ENCODE measurements around the gene TRIP13.

Gene TRIP13

DNA sequence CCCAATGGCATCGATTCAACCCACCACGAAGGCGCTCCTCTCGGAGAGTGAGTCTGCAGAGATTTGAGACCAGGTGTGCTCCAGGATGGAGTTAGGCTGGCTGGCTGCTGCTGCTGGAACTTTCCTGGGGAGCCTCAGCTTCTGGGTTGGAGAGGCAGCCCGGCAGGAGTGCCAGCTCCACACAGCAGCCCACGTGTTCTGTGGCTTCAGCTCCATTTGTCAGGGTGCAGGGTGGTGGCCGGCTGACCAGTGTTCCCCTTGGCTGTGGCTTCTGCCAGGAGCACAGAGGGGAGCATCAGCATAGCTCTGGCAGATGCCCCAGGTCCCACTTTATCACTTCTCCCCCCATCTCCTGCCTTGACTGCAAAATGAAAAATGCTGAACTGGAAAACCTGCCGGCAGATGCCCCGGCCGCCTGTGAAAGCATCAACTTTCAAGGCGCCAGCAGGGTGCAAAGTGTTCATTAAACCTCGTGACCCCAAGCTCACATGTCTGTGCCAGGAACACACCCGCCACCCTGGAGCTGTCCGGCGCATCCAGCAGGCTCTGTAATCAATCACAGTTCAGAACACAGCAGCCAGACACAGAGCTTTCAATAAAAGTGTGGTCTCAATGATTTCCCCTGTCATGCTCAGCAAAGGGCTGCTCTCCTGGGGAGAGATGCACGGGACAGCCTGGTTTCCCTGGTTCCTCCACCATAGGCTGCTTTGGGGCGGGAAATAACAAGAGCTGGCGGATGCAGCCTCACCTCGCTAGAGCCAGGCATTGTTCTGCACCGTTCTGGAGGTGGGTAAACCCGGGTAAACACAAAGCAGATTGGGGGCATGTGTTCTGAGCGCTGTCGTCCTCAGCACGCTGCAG lies 53.2 kb downstream of the TRIP13 start:
- Histone ChIP-seq H3K4me3 (ENCODE audit: low read depth in 1 of 2, low read length in 2 of 2) (no peak overlapping the region), H3K36me3 (ENCODE audit: control insufficient read depth in 1 of 2, insufficient read depth in 2 of 2, low read length in 2 of 2) (no peaks in the 10 kb centered on the region), H3K9me3 (ENCODE audit: control insufficient read depth in 1 of 2, low read length in 2 of 2) (no peaks in the 10 kb centered on the region), H3K27ac (ENCODE audit: low read length) (no peak overlapping the region), H3K27me3 (ENCODE audit: low read depth, low read length) (no peaks in the 10 kb centered on the region), H3K4me1 (ENCODE audit: control insufficient read depth in 1 of 2, insufficient read depth in 2 of 2, low read length in 2 of 2) (peaks cover 0 to 20% of the 10 kb centered on the region in 2 donors)

- no peaks in the 10 kb centered on the region for H3K36me3 ChIP-seq (ENCODE audit: control insufficient read depth in 1 of 2, insufficient read depth in 2 of 2, low read length in 2 of 2)
- peaks cover 0 to 20% of the 10 kb centered on the region in 2 donors for H3K4me1 ChIP-seq (ENCODE audit: control insufficient read depth in 1 of 2, insufficient read depth in 2 of 2, low read length in 2 of 2)
- H3K27me3 ChIP-seq (ENCODE audit: low read depth, low read length), result no peaks in the 10 kb centered on the region
- no peak overlapping the region for H3K27ac ChIP-seq (ENCODE audit: low read length)
- no peak overlapping the region for H3K4me3 ChIP-seq (ENCODE audit: low read depth in 1 of 2, low read length in 2 of 2)
- no peaks in the 10 kb centered on the region for H3K9me3 ChIP-seq (ENCODE audit: control insufficient read depth in 1 of 2, low read length in 2 of 2)
Measured at GRCh38 chr5:946720-947625, 54.3 kb downstream of the TRIP13 start.

DNA sequence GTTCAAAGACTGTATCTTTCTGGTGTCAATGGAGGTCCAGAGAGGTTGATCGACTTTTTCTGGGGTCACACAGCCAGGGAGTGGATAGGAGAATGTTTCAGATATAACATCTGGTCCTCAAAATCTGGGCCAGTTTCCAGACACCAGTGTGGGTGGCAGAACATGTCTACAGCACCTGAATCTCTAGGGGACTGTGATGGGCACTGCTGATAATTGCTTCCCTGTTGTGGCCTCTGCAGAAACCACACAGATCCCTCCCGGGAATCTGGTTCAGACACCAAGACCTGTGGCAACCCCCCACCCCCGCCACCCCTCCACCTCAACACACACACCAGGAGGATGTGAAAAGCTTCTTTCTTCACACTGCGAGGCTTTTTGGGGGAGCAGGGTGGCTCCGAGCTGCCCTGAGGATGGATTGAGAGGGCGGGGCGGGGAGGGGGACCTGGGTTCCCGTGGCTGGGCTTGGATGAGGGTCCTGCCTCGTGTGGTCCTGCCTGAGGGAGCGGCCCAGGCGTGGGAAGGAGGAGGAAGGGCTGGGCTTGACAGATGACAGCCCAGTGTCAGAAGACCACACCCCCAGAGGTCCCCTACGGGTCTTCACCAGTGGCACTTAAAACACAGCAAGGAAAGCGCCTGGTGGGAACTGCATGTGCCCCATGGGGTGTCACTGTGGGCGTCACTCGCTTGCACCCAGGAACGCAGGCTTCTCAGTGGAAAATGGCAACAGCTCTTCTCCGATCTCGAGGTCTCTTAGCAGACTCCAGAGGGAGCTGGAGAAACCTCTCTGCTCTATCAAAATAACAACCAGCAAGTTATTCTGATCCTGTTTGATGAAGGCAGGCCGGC lies 55.2 kb downstream of the TRIP13 start:
- Histone ChIP-seq H3K27ac (ENCODE audit: low read length) (no peak overlapping the region), H3K4me3 (ENCODE audit: low read depth in 1 of 2, low read length in 2 of 2) (no peak overlapping the region), H3K4me1 (ENCODE audit: control insufficient read depth in 1 of 2, insufficient read depth in 2 of 2, low read length in 2 of 2) (peaks cover 0 to 20% of the 10 kb centered on the region in 2 donors), H3K9me3 (ENCODE audit: control insufficient read depth in 1 of 2, low read length in 2 of 2) (no peaks in the 10 kb centered on the region), H3K36me3 (ENCODE audit: control insufficient read depth in 1 of 2, insufficient read depth in 2 of 2, low read length in 2 of 2) (no peaks in the 10 kb centered on the region), H3K27me3 (ENCODE audit: low read depth, low read length) (no peaks in the 10 kb centered on the region)

DNA sequence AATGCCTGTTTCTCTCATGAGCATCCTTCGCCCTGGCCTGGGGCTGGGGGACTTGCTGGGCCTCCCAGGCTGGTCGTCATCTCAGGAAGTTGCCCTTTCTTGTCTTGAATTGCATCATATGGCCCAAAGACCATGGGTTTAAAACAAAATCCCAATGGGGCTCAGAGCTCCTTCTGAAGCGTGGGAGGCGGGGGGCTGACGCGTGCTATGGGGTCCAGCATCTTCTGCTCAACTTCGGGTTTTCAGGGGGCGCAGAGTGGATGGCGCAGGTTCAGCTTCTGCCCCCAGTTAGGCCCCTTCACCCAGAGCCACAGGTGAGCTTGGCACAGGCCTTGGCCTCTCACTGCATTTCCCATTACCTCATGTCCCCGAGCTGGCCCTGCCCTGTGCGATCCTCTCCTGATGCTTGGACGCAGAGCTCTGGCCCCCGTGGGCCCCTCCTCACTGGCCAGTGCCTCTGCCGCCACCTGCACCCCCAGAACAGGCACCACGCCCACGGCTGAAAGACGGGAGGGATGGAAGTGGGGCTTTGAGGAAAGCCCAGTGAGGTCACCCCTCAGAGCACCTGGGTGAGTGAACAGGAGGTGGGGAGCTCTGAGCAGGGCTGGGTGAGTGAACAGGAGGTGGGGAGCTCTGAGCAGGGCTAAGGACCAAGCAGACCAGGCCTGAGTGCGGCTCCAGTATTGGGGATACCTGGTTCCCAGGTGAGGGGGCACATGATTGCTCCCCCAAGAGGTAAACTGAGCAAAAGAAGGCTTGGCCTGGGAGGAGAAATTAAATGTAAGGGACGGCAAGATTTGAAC lies 56.0 kb downstream of the TRIP13 start:
- no peaks in the 10 kb centered on the region for H3K9me3 ChIP-seq (ENCODE audit: control insufficient read depth in 1 of 2, low read length in 2 of 2)
- H3K36me3 ChIP-seq (ENCODE audit: control insufficient read depth in 1 of 2, insufficient read depth in 2 of 2, low read length in 2 of 2), result no peaks in the 10 kb centered on the region
- H3K27ac ChIP-seq (ENCODE audit: low read length), result no peak overlapping the region
- H3K4me3 ChIP-seq (ENCODE audit: low read depth in 1 of 2, low read length in 2 of 2), result no peak overlapping the region
- no peaks in the 10 kb centered on the region for H3K27me3 ChIP-seq (ENCODE audit: low read depth, low read length)
- peaks cover 0 to 20% of the 10 kb centered on the region in 2 donors for H3K4me1 ChIP-seq (ENCODE audit: control insufficient read depth in 1 of 2, insufficient read depth in 2 of 2, low read length in 2 of 2)

DNA sequence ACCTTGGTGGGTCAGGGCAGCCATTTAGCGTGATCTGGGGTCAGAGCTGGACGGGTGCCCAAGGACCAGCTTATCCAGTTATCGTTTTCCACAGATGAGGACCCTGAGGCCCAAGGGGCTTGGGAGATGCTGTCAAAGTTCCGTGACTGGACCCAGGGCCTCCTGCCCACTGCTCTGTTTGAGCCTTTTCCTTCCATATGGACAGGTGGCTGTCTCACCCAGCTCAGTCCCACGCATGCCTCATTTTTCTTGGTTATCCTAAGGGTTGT lies 56.5 kb downstream of the TRIP13 start:
- no peaks in the 10 kb centered on the region for H3K27me3 ChIP-seq (ENCODE audit: low read depth, low read length)
- peaks cover 0 to 20% of the 10 kb centered on the region in 2 donors for H3K4me1 ChIP-seq (ENCODE audit: control insufficient read depth in 1 of 2, insufficient read depth in 2 of 2, low read length in 2 of 2)
- no peak overlapping the region for H3K27ac ChIP-seq (ENCODE audit: low read length)
- no peaks in the 10 kb centered on the region for H3K9me3 ChIP-seq (ENCODE audit: control insufficient read depth in 1 of 2, low read length in 2 of 2)
- H3K4me3 ChIP-seq (ENCODE audit: low read depth in 1 of 2, low read length in 2 of 2), result no peak overlapping the region
- no peaks in the 10 kb centered on the region for H3K36me3 ChIP-seq (ENCODE audit: control insufficient read depth in 1 of 2, insufficient read depth in 2 of 2, low read length in 2 of 2)

DNA sequence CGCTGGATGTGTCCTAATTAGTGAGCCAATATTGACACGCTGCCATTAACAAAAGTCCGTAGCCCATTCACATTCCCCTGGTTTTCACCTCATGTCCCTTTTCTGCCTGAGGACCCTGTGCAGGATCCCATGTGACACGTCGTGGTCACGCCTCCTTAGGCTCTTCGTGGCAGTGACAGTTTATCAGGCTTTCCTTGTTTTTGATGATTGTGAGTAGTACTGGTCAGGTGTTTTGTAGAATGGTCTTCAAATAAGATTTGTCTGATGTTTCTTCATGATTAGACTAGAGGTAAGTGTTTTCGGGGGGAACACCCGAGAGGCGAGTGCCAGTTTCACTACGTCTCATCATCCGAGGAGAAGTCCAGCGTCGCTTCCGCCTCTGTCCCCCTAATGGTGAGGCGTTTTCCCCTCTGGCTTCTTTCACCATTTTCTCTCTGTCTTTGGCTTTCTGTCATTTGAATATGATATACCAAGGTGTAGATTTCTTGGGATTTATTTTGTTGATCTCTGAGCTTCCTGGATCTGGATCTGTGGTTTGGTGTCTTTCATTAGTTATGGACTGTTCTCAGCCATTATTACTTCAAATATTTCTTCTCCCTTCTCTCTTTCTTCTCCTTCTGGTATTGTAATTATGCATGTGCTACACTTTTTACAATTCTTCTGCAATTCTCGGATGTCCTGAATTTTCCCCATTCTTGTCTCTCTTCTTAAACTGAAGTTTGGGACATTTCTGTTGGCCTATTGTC lies 57.3 kb downstream of the TRIP13 start:
- H3K36me3 ChIP-seq (ENCODE audit: control insufficient read depth in 1 of 2, insufficient read depth in 2 of 2, low read length in 2 of 2), result no peaks in the 10 kb centered on the region
- H3K4me1 ChIP-seq (ENCODE audit: control insufficient read depth in 1 of 2, insufficient read depth in 2 of 2, low read length in 2 of 2), result peaks cover 0 to 20% of the 10 kb centered on the region in 2 donors
- no peak overlapping the region for H3K27ac ChIP-seq (ENCODE audit: low read length)
- H3K27me3 ChIP-seq (ENCODE audit: low read depth, low read length), result no peaks in the 10 kb centered on the region
- no peaks in the 10 kb centered on the region for H3K9me3 ChIP-seq (ENCODE audit: control insufficient read depth in 1 of 2, low read length in 2 of 2)
- H3K4me3 ChIP-seq (ENCODE audit: low read depth in 1 of 2, low read length in 2 of 2), result no peak overlapping the region

GRCh38 chr5:951940-952596 lies 59.4 kb downstream of the TRIP13 start:
- Histone ChIP-seq H3K4me3 (ENCODE audit: low read depth in 1 of 2, low read length in 2 of 2) (no peak overlapping the region), H3K27ac (ENCODE audit: low read length) (no peak overlapping the region), H3K27me3 (ENCODE audit: low read depth, low read length) (no peaks in the 10 kb centered on the region), H3K36me3 (ENCODE audit: control insufficient read depth in 1 of 2, insufficient read depth in 2 of 2, low read length in 2 of 2) (no peaks in the 10 kb centered on the region), H3K9me3 (ENCODE audit: control insufficient read depth in 1 of 2, low read length in 2 of 2) (no peaks in the 10 kb centered on the region), H3K4me1 (ENCODE audit: control insufficient read depth in 1 of 2, insufficient read depth in 2 of 2, low read length in 2 of 2) (peaks cover 0 to 19% of the 10 kb centered on the region in 2 donors)

- Histone ChIP-seq H3K4me3 (ENCODE audit: low read depth in 1 of 2, low read length in 2 of 2) (no peak overlapping the region), H3K9me3 (ENCODE audit: control insufficient read depth in 1 of 2, low read length in 2 of 2) (no peaks in the 10 kb centered on the region), H3K36me3 (ENCODE audit: control insufficient read depth in 1 of 2, insufficient read depth in 2 of 2, low read length in 2 of 2) (no peaks in the 10 kb centered on the region), H3K27ac (ENCODE audit: low read length) (no peak overlapping the region), H3K4me1 (ENCODE audit: control insufficient read depth in 1 of 2, insufficient read depth in 2 of 2, low read length in 2 of 2) (peaks cover 0 to 22% of the 10 kb centered on the region in 2 donors), H3K27me3 (ENCODE audit: low read depth, low read length) (no peaks in the 10 kb centered on the region)
Measured at GRCh38 chr5:952597-953271, 60.0 kb downstream of the TRIP13 start.

DNA sequence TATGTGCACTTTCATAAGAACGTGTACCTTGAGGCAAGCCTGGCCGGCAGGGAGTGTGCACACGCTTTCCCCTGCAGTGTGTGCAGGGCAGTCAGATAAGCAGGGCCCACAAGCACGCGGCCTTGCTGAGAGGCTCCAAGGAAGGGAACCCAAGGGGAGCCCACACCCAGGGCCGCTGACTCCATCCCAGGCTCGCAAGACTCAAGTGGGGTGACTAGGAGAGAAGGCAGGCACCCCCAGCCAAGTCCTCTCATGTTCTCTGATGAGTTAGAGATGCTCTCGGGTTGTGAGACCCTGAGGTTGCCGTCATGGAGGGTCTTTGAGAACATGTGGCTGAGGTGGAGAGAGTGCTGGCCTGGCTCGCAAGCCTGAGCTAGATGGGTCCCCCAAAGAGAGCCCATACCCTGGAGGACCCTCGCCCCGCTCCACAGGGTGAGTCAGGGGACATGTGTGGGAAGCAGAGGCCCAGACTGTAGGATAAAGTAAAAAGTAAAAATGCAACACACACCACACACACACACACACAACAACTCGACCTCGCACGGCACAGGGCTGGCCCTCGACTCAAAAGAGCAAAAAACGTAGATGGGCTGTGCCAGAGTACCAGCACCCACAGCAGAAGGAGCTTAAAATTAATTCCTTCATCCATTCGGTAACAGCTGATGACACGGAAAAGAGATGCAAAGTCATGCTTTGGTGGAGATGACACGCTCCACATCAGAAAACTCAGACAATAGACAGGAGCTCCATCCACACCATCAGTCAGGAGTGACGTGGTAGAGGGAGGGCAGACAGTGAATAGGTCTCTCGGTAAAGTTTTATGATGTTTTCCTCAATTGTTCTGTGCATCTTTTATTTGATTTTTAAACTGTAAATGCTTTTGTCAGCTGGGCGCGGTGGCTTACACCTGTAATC lies 61.1 kb downstream of the TRIP13 start:
- no peak overlapping the region for H3K27ac ChIP-seq (ENCODE audit: low read length)
- H3K4me3 ChIP-seq (ENCODE audit: low read depth in 1 of 2, low read length in 2 of 2), result no peak overlapping the region
- H3K4me1 ChIP-seq (ENCODE audit: control insufficient read depth in 1 of 2, insufficient read depth in 2 of 2, low read length in 2 of 2), result peaks cover 0 to 24% of the 10 kb centered on the region in 2 donors
- no peaks in the 10 kb centered on the region for H3K27me3 ChIP-seq (ENCODE audit: low read depth, low read length)
- no peaks in the 10 kb centered on the region for H3K9me3 ChIP-seq (ENCODE audit: control insufficient read depth in 1 of 2, low read length in 2 of 2)
- no peaks in the 10 kb centered on the region for H3K36me3 ChIP-seq (ENCODE audit: control insufficient read depth in 1 of 2, insufficient read depth in 2 of 2, low read length in 2 of 2)
